Left colon (tissue), 2 donors: Measurements from ENCODE around the gene EFNA3. TPM values are rescaled to one million over a fixed set of nuclear protein-coding genes. Genes with fewer than 3 reads are reported as not detected.

ENCODE experiments used
- total RNA-seq, 2 donors: library from RNA; stranded (reverse); fragmentation: NEBNext Ultra II Directional; extraction: Animal tissue kit (Norgen Biotek cat#: 25700); gene quantifications; one replicate each; pipeline ENCODE4 v1.2.1, GENCODE V29; 2021
- donor health status: DM: no; HTN: no; CAD: no.
- donor health status: DM: yes; HTN: yes; CAD: no.

The EFNA3 gene
- total RNA-seq, 2 donors from 2014 or later: 7.7 to 23.1 TPM

Other genes with a start within 250 kb of the EFNA3 start
- gene KCNN3, start 208.6 kb upstream of the EFNA3 start, total RNA-seq: 1 to 10 TPM in 1 of 2 donors, under 1 TPM in 1; 0.73 to 3.6 TPM
- 10 to 100 TPM; 33.4 to 34.0 TPM for gene PMVK, start 142.1 kb upstream of the EFNA3 start, total RNA-seq
- gene PBXIP1, start 122.7 kb upstream of the EFNA3 start, total RNA-seq: 10 to 100 TPM; 33.4 to 61.2 TPM
- 10 to 100 TPM; 27.0 to 31.3 TPM for gene PYGO2, start 117.1 kb upstream of the EFNA3 start, total RNA-seq
- gene SHC1, start 108.1 kb upstream of the EFNA3 start, total RNA-seq: 100 to 1,000 TPM in 1 of 2 donors, 10 to 100 TPM in 1; 95.3 to 108 TPM
- 10 to 100 TPM; 22.8 to 35.7 TPM for gene CKS1B, start 104.2 kb upstream of the EFNA3 start, total RNA-seq
- 10 to 100 TPM; 32.8 to 43.7 TPM for gene FLAD1, start 95.5 kb upstream of the EFNA3 start, total RNA-seq
- under 1 TPM in 1 of 2 donors, not detected in 1; 0.52 TPM for gene LENEP, start 85.3 kb upstream of the EFNA3 start, total RNA-seq
- gene ZBTB7B, start 76.0 kb upstream of the EFNA3 start, total RNA-seq: 100 to 1,000 TPM; 248 to 326 TPM
- gene DCST2, start 45.1 kb upstream of the EFNA3 start, total RNA-seq: 1 to 10 TPM; 1.5 to 3.6 TPM
- gene DCST1, start 45.0 kb upstream of the EFNA3 start, total RNA-seq: under 1 TPM in 1 of 2 donors, not detected in 1; 0.21 TPM
- 100 to 1,000 TPM in 1 of 2 donors, 10 to 100 TPM in 1; 88.9 to 160 TPM for gene ADAM15, start 27.5 kb upstream of the EFNA3 start, total RNA-seq
- 10 to 100 TPM; 23.0 to 33.5 TPM for gene EFNA4, start 15.1 kb upstream of the EFNA3 start, total RNA-seq
- 100 to 1,000 TPM in 1 of 2 donors, 10 to 100 TPM in 1; 63.0 to 176 TPM for gene EFNA1, start 49.0 kb downstream of the EFNA3 start, total RNA-seq
- 100 to 1,000 TPM in 1 of 2 donors, 10 to 100 TPM in 1; 70.6 to 107 TPM for gene SLC50A1, start 57.0 kb downstream of the EFNA3 start, total RNA-seq
- 100 to 1,000 TPM in 1 of 2 donors, 10 to 100 TPM in 1; 93.9 to 131 TPM for gene DPM3, start 61.7 kb downstream of the EFNA3 start, total RNA-seq
- gene KRTCAP2, start 94.5 kb downstream of the EFNA3 start, total RNA-seq: 100 to 1,000 TPM; 143 to 164 TPM
- under 1 TPM; 0.28 to 0.52 TPM for gene TRIM46, start 95.0 kb downstream of the EFNA3 start, total RNA-seq
- gene THBS3, start 129.1 kb downstream of the EFNA3 start, total RNA-seq: 10 to 100 TPM; 20.0 to 20.9 TPM
- 10 to 100 TPM; 36.3 to 46.4 TPM for gene MTX1, start 129.9 kb downstream of the EFNA3 start, total RNA-seq
- 10 to 100 TPM; 19.9 to 21.7 TPM for gene ENTREP3, start 176.6 kb downstream of the EFNA3 start, total RNA-seq
- gene SCAMP3, start 183.5 kb downstream of the EFNA3 start, total RNA-seq: 10 to 100 TPM; 43.1 to 53.2 TPM
- gene CLK2, start 194.7 kb downstream of the EFNA3 start, total RNA-seq: 10 to 100 TPM; 34.3 to 41.0 TPM
- 10 to 100 TPM; 11.2 to 21.5 TPM for gene HCN3, start 198.6 kb downstream of the EFNA3 start, total RNA-seq
- 1 to 10 TPM; 1.0 to 1.9 TPM for gene PKLR, start 222.6 kb downstream of the EFNA3 start, total RNA-seq
- gene FDPS, start 230.0 kb downstream of the EFNA3 start, total RNA-seq: 100 to 1,000 TPM; 192 to 375 TPM
- gene RUSC1, start 242.1 kb downstream of the EFNA3 start, total RNA-seq: 10 to 100 TPM; 73.2 to 78.8 TPM